Fibroblast of lung (primary cell): Measurements from ENCODE around the gene MTHFSD. TPM values are rescaled to one million over a fixed set of nuclear protein-coding genes. Genes with fewer than 3 reads are reported as not detected.

Experiments
- DNase-seq, 2 donors: peaks; one replicate each; pipeline versions ENCODE4 v3.0.0 to v3.0.0-alpha.2; 2010; ENCODE audit warnings: low read depth in 2 of 2
- H2AFZ ChIP-seq: 2 replicates; pipeline ENCODE4 v1.5.1; 2012; ENCODE audit warnings: low read length, control low read depth, inconsistent platforms
- H3K27ac ChIP-seq: 2 replicates; pipeline ENCODE4 v1.5.1; 2011; ENCODE audit warnings: low read length, control low read depth; ENCODE audit not compliant: insufficient read depth
- H3K27me3 ChIP-seq: 2 replicates; pipeline ENCODE4 v1.5.1; 2011; ENCODE audit warnings: mild to moderate bottlenecking, low read length; ENCODE audit not compliant: control insufficient read depth, insufficient read depth
- H3K36me3 ChIP-seq: 2 replicates; pipeline ENCODE4 v1.5.1; 2011; ENCODE audit warnings: low read length; ENCODE audit not compliant: control insufficient read depth, insufficient read depth
- H3K4me1 ChIP-seq: 2 replicates; pipeline ENCODE4 v1.5.1; 2011; ENCODE audit warnings: low read length; ENCODE audit not compliant: control insufficient read depth, insufficient read depth; ENCODE audit errors: extremely low read depth
- H3K4me2 ChIP-seq: 2 replicates; pipeline ENCODE4 v1.5.1; 2011; ENCODE audit warnings: low read length, control low read depth; ENCODE audit not compliant: insufficient read depth; ENCODE audit errors: extremely low read depth
- H3K4me3 ChIP-seq, 4 experiments: fragments of 200-600 bp in 1 of 4; sonication (generic) in 1 of 4; replicated peaks in 1 of 4; 2 replicates each; pipeline ENCODE4 v1.5.1; 2011 to 2016; ENCODE audit warnings: low read length in 4 of 4, low read depth in 3 of 4, mild to moderate bottlenecking in 3 of 4, control low read depth in 2 of 4, inconsistent platforms in 1 of 4, mixed read lengths in 1 of 4; ENCODE audit not compliant: insufficient read depth in 1 of 4; ENCODE audit errors: control extremely low read depth in 1 of 4
- H3K79me2 ChIP-seq: 2 replicates; pipeline ENCODE4 v1.5.1; 2012; ENCODE audit warnings: mild to moderate bottlenecking, low read length, inconsistent platforms; ENCODE audit not compliant: control insufficient read depth, insufficient read depth
- H3K9ac ChIP-seq: 2 replicates; pipeline ENCODE4 v1.5.1; 2011; ENCODE audit warnings: mild to moderate bottlenecking, low read length, control low read depth; ENCODE audit not compliant: insufficient read depth
- H3K9me3 ChIP-seq: 2 replicates; pipeline ENCODE4 v1.5.1; 2012; ENCODE audit warnings: low read depth, low read length; ENCODE audit not compliant: control insufficient read depth, insufficient read depth
- H4K20me1 ChIP-seq: 2 replicates; pipeline ENCODE4 v1.5.1; 2011; ENCODE audit warnings: low read length; ENCODE audit not compliant: control insufficient read depth, insufficient read depth; ENCODE audit errors: extremely low read depth
- EZH2 ChIP-seq: IDR thresholded peaks from 2 replicates; pipeline ENCODE4 v1.5.1; 2012; ENCODE audit warnings: low read length, control low read depth, mild to moderate bottlenecking; ENCODE audit errors: missing control alignments
- polyA plus RNA-seq, 2 donors: library from polyadenylated mRNA; depleted of rRNA in 1 of 2; stranded (reverse) in 1 of 2; unstranded in 1 of 2; fragments of >200 nt; gene quantifications; 2 replicates each; pipeline ENCODE4 v1.2.1, GENCODE V29; 2011 to 2012; ENCODE audit warnings: missing spikeins in 1 of 2
- total RNA-seq: library from RNA; depleted of rRNA; stranded (reverse); fragments of >200 nt; gene quantifications from 2 replicates; pipeline ENCODE4 v1.2.1, GENCODE V29; 2014
- TF ChIP-seq, protein P1 (sequence below), 2 donors: IDR thresholded peaks in 1 of 2; conservative IDR thresholded peaks in 1 of 2; 1 replicate in 1 of 2; 2 replicates in 1 of 2; pipeline ENCODE4 v1.5.1; 2011 to 2012; ENCODE audit warnings: low read length in 2 of 2, control low read depth in 1 of 2, inconsistent platforms in 1 of 2, low read depth in 1 of 2, mild to moderate bottlenecking in 1 of 2

The MTHFSD gene
- total and polyA plus RNA-seq, 2 donors (not counting 1 experiment from before 2014, with no cell fraction given), result 13.1 to 19.3 TPM

DNA sequence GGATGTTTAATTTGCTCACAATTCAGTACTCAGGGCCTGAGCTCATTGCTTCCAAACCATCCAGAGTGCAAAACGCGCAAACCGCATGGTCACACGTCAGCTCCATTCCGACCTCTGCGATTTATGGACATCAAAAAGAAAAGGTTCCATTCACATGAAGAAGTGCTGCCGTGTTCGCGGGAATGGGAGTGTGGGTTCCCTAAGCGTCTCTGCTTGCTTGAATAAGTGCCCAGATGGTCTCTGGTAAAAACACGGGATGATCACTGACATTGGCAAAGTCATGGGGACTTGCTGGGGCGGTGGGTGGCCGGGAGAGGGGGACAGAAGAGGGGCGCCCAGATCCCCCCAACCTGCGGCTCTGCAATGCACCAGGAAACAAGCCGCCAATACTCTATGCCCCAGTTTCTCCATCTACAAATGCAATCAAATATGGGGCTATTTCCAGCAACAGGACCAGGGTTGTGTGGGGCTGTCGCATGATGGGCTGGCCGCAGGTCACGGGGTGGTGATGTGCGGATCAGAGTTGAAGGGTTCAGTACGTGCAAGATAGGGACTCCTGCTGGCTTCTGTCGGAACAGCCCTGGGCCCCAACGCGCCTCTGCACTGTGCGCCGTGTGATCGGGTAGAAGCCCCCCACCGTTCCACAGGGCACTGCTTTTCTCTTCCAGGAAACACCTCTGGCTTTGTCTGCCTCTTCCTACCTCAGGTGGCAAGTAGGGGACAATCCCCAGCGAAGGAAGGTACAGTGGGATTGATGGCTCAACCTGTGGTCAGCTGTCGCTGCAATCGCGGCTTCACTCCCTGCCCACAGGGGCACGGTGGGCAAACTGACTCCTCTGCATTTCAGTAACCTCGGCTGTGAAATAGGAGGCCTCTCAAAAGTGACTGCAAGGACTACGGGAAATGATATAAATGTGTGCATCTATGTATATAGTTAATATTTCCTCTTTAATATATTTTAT is 33.5 kb downstream of the MTHFSD start:
- Histone ChIP-seq H3K4me2 (no peak overlapping the region), H2AFZ (no peak overlapping the region), H3K9me3 (no peaks in the 10 kb centered on the region), H3K9ac (no peak overlapping the region), H4K20me1 (no peaks in the 10 kb centered on the region), H3K27me3 (no peaks in the 10 kb centered on the region), H3K27ac (no peak overlapping the region), H3K36me3 (peaks cover 11% of the 10 kb centered on the region), H3K4me1 (peaks cover 23% of the 10 kb centered on the region), H3K4me3 (no peak overlapping the region), H3K79me2 (peaks cover 24% of the 10 kb centered on the region)
- TF ChIP-seq, protein P1, sequence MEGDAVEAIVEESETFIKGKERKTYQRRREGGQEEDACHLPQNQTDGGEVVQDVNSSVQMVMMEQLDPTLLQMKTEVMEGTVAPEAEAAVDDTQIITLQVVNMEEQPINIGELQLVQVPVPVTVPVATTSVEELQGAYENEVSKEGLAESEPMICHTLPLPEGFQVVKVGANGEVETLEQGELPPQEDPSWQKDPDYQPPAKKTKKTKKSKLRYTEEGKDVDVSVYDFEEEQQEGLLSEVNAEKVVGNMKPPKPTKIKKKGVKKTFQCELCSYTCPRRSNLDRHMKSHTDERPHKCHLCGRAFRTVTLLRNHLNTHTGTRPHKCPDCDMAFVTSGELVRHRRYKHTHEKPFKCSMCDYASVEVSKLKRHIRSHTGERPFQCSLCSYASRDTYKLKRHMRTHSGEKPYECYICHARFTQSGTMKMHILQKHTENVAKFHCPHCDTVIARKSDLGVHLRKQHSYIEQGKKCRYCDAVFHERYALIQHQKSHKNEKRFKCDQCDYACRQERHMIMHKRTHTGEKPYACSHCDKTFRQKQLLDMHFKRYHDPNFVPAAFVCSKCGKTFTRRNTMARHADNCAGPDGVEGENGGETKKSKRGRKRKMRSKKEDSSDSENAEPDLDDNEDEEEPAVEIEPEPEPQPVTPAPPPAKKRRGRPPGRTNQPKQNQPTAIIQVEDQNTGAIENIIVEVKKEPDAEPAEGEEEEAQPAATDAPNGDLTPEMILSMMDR (conservative IDR thresholded peaks at IDR 0.05 in 1 of 2, IDR thresholded peaks at IDR 0.05 in 1 of 2; ENCODE audit: low read depth in 1 of 2, low read length in 2 of 2), result no peak
- TF ChIP-seq EZH2, result no peak
- DNase-seq, result no peak

DNA sequence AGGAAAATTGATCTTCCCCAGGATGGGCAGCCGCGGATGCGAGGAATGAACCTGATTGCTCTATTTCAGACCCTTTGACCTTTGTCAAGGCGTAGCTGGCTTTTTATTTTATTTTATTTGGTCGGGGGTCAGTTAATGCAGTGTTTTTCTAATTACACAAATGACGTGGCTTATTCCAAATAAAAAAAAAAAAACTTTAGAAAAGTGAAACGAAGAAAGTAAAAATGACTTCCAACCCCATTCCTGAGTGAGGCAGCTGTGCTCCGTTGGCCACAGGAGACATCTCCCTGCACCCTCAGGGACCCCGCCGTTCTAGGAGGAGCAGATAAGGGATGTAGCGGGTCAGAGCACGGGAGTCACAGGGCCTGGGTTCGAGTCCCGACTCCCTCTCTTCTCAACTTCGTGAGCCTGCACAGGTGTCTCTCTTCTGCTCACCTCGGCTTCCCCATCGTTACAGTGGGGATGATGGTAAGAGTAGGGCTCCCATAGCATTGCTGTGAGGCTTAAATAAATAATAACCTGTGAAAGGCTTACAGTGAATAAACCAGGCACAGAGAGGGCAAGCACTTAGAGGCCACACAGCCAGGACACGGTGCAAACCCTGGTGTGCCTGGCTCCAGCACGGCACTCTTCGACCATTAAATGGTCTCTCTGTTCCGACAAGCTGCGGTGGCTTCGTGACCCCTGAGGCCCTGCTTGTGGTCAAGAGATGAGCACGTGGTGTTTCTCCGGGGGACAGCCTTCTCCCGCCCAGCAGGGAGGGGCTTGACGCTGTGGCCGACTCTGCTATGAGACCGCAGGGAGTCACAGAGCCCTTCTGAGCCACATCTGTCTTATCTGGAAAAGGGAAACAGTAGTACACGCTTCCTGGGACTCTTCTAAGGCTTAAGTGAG is 34.5 kb downstream of the MTHFSD start:
- no peaks in the 10 kb centered on the region for H3K27me3 ChIP-seq
- peak overlapping the region; percentile 15 to 53 (median 40) for H3K4me3 ChIP-seq
- peak overlapping the region; percentile 4 for H3K9ac ChIP-seq
- TF ChIP-seq, protein P1 (conservative IDR thresholded peaks at IDR 0.05 in 1 of 2, IDR thresholded peaks at IDR 0.05 in 1 of 2; ENCODE audit: low read depth in 1 of 2, low read length in 2 of 2), result no peak
- TF ChIP-seq EZH2, result no peak
- peaks cover 23% of the 10 kb centered on the region for H3K4me1 ChIP-seq
- no peak overlapping the region for H2AFZ ChIP-seq
- H3K9me3 ChIP-seq, result no peaks in the 10 kb centered on the region
- no peak for DNase-seq
- peaks cover 18% of the 10 kb centered on the region for H3K36me3 ChIP-seq
- peak overlapping the region; percentile 54 for H3K4me2 ChIP-seq
- peaks cover 33% of the 10 kb centered on the region for H3K79me2 ChIP-seq
- H3K27ac ChIP-seq, result peak overlapping the region; percentile 28
- no peaks in the 10 kb centered on the region for H4K20me1 ChIP-seq
